Upper lobe of right lung (tissue), 1 donor: ENCODE data around the gene MAPKBP1. TPM values are rescaled to one million over a fixed set of nuclear protein-coding genes. Genes with fewer than 3 reads are reported as not detected.

Experiments
- ATAC-seq: fragments of 200-7000 bp; cut with Tn5 transposase; one replicate; pipeline ENCODE4 v1.9.1; 2020; ENCODE audit warnings: mild to moderate bottlenecking, moderate library complexity
- DNase-seq: peaks from one replicate; pipeline ENCODE4 v3.0.0-alpha.2; 2020
- H3K27ac ChIP-seq: fragments of 200-600 bp; one replicate; pipeline ENCODE4 v1.8.0; 2022
- H3K27me3 ChIP-seq: fragments of 200-600 bp; one replicate; pipeline ENCODE4 v1.8.0; 2022; ENCODE audit warnings: mild to moderate bottlenecking
- H3K36me3 ChIP-seq: fragments of 200-600 bp; one replicate; pipeline ENCODE4 v1.8.0; 2022
- H3K4me1 ChIP-seq: fragments of 200-600 bp; one replicate; pipeline ENCODE4 v1.8.0; 2022
- H3K4me3 ChIP-seq: fragments of 200-600 bp; one replicate; pipeline ENCODE4 v1.8.0; 2022; ENCODE audit warnings: mild to moderate bottlenecking
- H3K9me3 ChIP-seq: fragments of 200-600 bp; one replicate; pipeline ENCODE4 v1.8.0; 2022
- CTCF ChIP-seq: fragments of 200-600 bp; IDR thresholded peaks from one replicate; pipeline ENCODE4 v1.8.0; 2022; ENCODE audit warnings: antibody characterized with exemption
- intact Hi-C: fragments of 100-400 bp; cut with DNase I; formaldehyde crosslinking; loops from one replicate; pipeline ENCODE4 v1.11.0; 2022
- total RNA-seq: library from RNA; stranded (reverse); fragmentation: NEBNext Ultra II Directional; extraction: Animal tissue kit (Norgen Biotek cat#: 25700); gene quantifications from one replicate; pipeline ENCODE4 v1.2.1, GENCODE V29; 2021
- donor health status: DM: no; HTN: yes; CAD: no; lungs with severe emphysema.

MAPKBP1 gene
- total RNA-seq, 1 donor from 2014 or later = 22.4 TPM

- Histone ChIP-seq H3K36me3 (peaks cover 5% of the 10 kb centered on the region), H3K27ac (peak overlapping the region; percentile 75), H3K4me3 (peak overlapping the region; percentile 64), H3K27me3 (no peaks in the 10 kb centered on the region), H3K9me3 (no peaks in the 10 kb centered on the region), H3K4me1 (peaks cover 32% of the 10 kb centered on the region)
- ATAC-seq (no peak), DNase-seq (no peak)
- TF ChIP-seq CTCF = no peak
- intact Hi-C loops = loop anchor here (5.0 kb wide), 1 partner anchor 39 kb away; no protein-coding TSS in a partner anchor
These were observed 589 bp upstream of the MAPKBP1 start for GRCh38 chr15:41773729-41774061.

DNA sequence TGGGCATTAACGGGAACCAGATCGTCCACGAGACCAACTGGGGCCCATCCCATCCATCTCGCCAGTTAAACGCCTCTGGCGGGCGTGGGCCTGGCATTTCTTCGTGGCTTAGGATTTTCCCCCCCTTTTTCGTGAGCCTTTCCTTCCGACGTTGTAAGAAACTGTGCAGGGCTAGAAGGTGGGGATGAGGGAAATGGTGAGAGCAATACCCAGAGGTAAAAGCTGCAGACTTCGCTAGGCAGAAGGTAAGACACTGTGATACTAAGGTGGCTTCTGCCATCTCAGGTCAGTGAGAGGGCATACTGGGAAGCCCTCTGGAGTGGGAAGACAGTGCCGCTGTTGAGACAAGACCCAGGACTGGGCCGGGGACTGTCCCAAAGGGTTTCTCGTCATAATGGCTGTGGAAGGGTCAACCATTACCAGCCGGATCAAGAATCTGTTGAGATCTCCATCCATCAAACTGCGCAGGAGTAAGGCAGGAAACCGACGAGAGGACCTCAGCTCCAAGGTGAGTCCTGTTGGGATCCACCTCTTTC is 666 bp downstream of the MAPKBP1 start:
- Histone ChIP-seq H3K4me3 (peak overlapping the region; percentile 64), H3K36me3 (peaks cover 3% of the 10 kb centered on the region), H3K4me1 (peaks cover 36% of the 10 kb centered on the region), H3K9me3 (no peaks in the 10 kb centered on the region), H3K27me3 (no peaks in the 10 kb centered on the region), H3K27ac (peak overlapping the region; percentile 75)
- intact Hi-C loops = loop anchor here (5.0 kb wide), 1 partner anchor 37 kb away; no protein-coding TSS in a partner anchor
- TF ChIP-seq CTCF = no peak
- no peak for DNase-seq
- ATAC-seq = peak; percentile 24

DNA sequence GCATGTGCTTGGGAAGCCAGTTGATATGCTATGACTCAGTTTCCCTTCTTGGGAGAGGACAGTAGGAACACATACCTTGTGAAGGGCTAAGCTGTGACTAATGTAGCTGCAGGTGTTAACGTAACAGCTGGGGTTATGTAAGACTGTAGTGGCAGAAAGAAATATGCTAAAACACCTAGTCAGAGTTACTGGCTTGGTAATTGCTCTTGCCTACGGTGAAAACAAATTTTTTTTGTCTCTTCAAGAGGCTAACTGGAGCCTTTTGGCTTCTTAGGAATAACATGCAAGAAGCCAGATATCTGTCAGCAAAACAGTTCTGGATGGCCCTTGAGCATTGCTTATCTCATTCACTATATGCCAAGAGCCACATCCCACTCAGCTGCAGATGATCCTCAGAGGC is 1.4 kb downstream of the MAPKBP1 start:
- DNase-seq (no peak), ATAC-seq (no peak)
- no peaks in the 10 kb centered on the region for H3K9me3 ChIP-seq

DNA sequence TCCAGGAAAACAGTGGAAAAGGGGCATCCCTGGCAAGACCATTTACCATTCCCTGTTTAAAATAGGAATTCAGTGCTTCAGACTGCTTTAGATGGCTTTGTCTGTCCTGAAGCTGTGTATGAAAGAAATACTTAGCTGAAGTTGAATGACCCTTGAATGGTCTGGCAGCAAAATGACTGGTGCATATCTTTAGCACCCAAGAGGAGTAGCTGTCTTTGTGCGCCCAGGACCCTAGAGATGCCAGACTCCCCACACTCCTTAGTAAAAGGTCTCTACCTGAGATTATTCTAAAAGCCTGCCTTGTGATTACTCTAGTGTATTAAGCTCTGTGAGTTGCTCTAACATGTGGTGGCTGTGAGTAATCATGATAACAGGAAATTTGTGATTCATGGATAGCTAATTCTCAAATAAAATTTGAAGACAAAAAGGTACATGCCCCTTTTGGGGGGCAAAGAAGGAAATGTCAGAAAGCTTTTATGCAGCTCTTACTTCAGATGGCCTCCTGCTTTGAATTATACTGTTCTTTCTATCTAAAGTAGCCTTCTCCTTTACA is 3.2 kb downstream of the MAPKBP1 start:
- Histone ChIP-seq H3K36me3 (no peaks in the 10 kb centered on the region), H3K4me1 (peaks cover 44% of the 10 kb centered on the region), H3K27me3 (no peaks in the 10 kb centered on the region), H3K9me3 (no peaks in the 10 kb centered on the region), H3K27ac (no peak overlapping the region), H3K4me3 (no peak overlapping the region)
- DNase-seq (no peak), ATAC-seq (no peak)
- TF ChIP-seq CTCF = no peak
- intact Hi-C loops = no loop called here

More for the DNA sequence above, 1.4 kb downstream of the MAPKBP1 start:
- Histone ChIP-seq H3K27ac (no peak overlapping the region), H3K4me1 (peaks cover 41% of the 10 kb centered on the region), H3K36me3 (no peaks in the 10 kb centered on the region), H3K27me3 (no peaks in the 10 kb centered on the region), H3K4me3 (peak overlapping the region; percentile 64)
- intact Hi-C loops = no loop called here
- TF ChIP-seq CTCF = no peak

GRCh38 chr15:41778521-41778920 is 4.2 kb downstream of the MAPKBP1 start:
- Histone ChIP-seq H3K9me3 (no peaks in the 10 kb centered on the region), H3K4me3 (no peak overlapping the region), H3K4me1 (peaks cover 37% of the 10 kb centered on the region), H3K27ac (no peak overlapping the region), H3K27me3 (no peaks in the 10 kb centered on the region), H3K36me3 (no peaks in the 10 kb centered on the region)
- ATAC-seq (no peak), DNase-seq (no peak)
- TF ChIP-seq CTCF = no peak
- intact Hi-C loops = no loop called here
